SIG-M5 treated with dmso at 0.1 percent for 504 hours (cell line): Measurements from ENCODE around the gene OLAH.
"Not testable (repeated sequence)": the region's sequence is repeated elsewhere in the genome, so short reads cannot be mapped to it uniquely, and the experiment has no call there.

ENCODE experiments used
- DNase-seq: peaks from one replicate; lab custom pipeline; 2025; ENCODE audit not compliant: unreplicated experiment; lab: John Stamatoyannopoulos, UW

The OLAH gene

DNA sequence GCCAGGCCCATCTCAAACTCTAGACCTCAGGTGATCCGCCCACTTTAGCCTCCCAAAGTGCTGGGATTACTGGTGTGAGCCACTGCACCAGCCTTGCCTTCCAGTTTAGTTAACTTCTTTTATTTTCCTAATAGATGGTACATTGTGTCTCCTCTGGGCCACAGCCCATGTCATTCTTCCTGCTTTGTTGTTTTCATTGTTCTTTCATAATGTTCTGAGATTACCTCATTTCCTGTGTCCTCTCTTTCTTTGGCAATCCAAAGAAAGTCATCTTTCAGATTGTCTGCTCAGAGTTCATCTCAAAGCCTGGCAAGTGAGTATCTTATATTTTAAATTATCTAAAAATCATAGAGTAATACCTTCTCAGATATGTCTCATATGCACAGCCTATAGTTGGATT lies at the start of gene OLAH:
OLAH (plus strand) TSS at position 270 of the 400 bp plus-strand sequence. CDS start 3,346 bp downstream, outside the sequence.
- peak; percentile 56 for DNase-seq

DNA sequence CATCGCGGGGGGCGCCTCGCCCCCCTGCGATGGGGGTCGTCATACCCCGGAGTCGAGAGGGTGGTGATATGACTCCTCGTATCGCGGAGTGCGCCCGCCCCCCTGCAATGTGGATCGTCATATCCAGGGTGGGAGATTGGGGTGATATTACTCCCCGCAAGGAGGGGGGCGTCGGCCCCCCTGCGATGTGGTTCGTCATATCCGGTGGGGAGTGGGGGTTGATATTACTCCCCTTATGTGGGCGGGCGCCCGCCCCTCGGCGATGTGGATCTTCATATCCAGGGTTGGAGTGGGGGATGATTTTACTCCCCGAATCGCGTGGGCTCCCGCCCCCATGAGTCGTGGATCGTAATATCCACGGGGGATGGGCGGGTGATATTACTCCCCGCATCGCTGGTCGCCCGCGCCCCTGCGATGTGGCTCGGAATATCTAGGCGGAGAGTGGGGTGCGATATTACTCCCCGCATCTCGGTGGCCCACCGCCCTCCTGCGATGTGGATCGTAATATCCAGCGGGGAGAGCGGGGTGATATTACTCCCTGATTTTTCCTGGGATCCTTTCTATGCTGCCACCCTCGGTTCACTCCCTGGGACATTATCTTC lies 47.7 kb upstream of the OLAH start:
- no peak for DNase-seq

DNA sequence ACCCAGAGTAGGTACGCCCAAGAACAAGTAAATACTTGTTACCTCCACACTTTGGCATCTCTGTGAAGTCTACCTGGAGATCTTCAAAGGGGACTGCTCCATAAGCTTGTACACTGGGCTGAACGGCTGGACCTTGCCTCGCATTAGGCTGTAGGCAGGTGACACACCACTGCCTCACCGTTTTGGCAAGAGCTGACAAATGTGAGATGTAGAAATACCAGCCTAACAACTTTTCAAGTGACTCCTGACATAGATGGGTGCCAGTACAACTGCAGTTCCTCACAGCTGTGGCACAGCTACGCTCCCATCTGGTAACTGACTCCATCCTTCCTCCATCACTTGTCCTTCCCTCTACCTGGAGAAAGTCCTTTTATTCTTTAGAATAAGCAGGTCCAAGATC lies 30.2 kb upstream of the OLAH start:
- peak; percentile 20 for DNase-seq

DNA sequence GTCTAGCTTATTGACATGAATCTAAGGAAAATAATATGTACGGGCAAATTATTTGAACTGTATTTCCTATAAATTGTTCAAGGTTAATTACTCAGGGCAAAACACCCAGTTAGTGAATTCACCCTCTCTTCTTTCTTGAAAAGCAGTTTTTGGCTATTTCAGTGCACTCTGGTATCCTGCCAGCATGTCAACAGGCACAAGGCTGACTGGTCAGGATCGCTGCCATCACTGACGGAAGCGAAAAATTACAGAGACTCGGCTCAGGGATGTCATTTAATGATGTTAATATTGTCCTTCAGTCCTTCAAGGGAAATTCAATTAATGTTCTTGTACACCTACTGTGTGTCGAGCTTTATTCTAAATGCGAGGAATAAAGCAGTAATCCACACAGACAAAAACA lies 28.3 kb upstream of the OLAH start:
- no peak for DNase-seq

DNA sequence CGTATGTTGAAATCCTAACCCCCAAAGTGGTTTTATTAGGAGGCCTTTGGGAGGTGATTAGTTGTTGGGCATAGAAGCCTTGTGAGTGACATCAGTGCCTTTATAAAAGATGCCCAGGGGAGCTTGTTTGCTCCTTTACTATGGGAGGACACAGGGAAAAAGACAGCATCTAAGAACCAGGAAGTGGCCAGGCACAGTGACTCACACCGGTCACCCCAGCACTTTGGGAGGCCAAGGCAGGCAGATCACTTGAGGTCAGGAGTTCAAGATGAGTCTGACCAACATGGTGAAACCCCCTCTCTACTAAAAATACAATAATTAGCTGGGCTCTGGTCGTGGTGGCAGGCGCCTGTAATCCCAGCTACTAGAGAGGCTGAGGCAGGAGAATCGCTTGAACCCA lies 22.8 kb upstream of the OLAH start:
- DNase-seq: not testable (repeated sequence)

DNA sequence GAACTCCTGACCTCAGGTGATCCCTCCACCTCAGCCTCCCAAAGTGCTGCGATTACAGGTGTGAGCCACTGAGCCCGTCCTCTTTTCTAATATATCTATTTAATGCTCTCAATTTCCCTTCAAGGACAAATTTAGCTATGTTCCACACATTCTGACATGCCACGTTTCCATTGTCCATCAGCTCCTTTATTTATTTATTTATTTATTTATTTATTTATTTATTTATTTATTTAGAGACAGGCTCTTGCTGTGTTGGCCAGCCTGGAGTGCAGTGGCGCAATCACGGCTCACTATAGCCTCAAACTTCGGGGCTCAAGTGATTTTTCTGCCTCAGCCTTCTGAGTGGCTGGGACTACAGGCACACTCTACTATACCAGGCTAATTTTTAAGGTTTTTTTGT lies 20.7 kb upstream of the OLAH start:
- DNase-seq: not testable (repeated sequence)

DNA sequence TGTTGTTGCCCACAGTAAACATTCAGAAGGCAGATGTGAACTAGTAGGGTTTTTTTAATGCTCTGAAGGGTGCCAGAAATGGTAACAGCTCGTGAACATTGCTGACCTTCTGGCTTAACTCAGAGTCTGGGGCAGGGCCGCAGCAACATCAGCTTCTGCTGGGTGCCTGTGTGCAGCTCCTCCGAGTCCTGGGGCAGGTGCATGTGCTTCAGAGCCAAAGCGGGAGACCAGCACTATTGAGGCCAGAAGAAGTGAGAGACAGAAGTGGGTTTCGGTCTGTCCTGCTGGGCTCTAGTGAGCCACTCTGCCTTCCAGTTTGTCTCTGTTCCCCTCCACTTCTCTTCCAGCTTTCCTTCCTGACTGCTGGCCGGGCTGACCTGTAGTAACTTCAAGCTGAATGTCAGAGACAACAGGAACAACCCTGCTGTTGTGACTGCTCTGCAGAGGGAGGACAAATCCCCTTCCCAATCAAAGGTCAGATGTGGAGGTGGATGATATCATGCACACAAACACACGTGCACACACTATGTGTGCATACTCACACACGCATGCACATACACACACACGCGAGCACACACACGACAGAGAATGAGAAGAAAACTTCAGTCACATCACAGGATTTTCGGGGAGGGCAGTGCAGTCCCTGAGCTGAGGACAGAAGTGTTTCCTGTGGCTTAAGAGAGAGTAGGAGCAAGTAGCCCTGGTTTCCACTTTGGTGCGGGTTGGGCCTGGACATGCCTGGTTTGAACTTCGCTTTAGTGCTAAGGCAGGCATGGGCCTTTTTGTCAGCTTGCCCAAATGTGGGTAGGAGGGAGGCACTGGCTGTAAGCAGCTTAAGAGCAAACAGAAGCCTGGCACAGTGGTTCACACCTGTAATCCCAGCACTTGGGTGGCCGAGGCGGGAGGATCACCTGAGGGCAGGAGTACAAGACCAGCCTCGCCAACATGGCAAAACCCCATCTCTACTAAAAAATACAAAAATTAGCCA lies 19.4 kb upstream of the OLAH start:
- DNase-seq: not testable (repeated sequence)

DNA sequence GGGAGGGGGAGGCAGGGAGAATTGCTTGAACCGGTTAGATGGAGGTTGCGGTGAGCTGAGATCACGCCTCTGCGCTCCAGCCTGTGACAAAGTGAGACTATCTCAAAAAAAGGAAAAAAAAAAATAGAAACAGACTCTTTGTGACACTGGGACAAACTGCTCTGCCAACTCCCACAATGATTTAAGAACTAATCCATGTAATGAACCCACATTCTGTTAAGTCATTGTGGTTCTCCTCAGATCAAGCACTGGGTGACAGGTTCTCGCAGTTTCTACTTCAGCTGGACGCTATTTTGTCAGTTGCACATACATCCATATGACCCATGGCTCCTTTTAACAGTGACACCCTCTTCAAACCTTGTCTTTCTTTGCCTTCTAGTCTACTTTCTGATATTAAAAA lies 18.7 kb upstream of the OLAH start:
- DNase-seq: not testable (repeated sequence)

DNA sequence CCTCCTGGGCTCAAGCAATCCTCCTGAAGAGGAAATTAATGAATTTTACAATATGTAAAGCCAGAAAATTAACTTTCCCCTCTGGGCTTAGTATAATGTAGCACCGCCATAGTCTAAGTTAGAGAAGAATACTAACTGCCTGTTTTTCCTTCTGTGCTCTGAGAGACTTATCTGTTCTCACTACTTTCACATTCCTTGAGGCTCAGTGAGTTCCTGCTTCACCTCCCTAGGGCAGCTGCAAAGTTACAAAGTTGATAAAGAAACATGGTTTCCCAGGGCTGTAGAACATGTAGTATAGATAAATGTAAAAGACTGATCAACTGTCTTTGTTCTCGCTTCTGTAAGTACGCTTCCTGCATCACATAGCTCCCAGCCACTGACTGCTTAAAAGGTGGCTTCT lies 16.0 kb upstream of the OLAH start:
- DNase-seq: no peak

DNA sequence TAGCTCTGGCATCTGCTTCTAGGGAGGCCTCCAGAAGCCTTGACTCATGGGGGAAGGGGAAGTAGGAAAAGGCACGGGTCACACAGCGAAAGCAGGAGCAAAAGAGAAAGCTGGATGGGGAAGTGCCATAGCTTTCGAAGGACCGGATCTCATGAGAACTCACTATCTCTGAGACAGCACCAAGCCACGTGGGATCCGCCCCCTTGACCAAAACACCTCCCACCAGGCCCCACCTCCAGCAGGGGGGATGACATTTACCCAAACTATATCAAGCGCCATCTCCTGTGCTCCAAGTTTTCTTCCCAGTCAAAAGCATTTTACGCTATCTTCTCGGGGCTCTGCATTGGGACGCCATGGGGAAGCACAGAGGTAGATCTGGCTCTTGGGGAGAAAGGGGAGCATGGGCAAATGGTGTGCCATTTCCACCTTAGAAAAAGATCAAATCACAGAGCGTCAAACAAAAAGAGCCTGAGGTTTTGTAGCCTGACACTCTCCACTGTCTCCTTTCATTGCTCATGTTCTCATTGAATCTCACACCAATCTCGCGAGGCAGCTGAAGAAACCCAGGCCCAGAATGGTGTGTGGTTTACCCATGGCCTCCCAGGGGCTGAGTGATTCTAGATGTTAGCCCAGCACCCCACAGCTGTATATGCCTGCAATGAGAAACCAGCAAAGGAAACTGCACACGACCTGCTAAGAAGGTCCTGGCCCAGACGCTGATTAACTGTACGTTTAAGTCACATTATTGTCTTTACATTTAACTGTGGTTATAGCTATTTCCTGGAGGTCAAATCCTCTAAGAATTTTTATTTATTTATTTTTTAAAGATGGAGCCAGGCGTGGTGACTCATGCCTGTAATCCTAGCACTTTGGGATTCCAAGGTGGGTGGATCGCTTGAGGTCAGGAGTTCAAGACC lies 8.1 kb upstream of the OLAH start:
- DNase-seq: peak; percentile 94

DNA sequence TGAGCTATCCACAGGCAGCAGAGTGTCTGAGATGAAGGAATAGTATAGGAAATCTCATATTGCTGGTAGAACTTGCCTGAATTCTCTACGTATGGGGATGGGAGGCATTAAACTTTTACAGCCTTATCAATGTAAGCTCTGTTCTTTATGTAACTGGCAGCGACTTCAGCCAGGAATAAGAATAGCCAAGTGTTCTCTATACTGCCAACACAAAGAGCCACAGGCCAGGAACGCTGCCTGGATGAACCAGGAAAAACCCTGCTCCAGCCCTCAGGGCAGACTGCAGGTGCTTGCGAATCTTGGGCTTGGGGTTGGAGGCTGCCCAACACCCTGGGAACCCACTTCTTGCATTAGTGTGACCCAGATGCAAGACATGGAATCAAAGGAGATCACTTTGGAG lies 6.1 kb upstream of the OLAH start:
- DNase-seq: no peak

DNA sequence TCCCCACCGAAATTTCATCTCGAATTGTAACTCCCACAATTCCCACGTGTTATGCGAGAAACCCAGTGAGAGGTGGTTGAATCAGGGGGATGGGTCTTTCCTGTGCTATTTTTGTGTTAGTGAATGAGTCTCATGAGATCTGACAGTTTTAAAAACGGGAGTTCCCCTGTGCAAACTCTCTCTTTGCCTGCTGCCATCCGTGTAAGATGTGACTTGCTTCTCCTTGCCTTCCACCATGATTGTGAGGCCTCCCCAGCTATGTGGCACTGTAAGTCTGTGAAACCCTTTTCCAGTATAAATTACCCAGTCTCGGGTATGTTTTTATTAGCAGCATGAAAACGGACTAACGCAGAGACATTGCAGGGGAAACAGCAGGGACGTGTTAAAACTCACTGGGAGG lies 5.3 kb upstream of the OLAH start:
- DNase-seq: no peak

DNA sequence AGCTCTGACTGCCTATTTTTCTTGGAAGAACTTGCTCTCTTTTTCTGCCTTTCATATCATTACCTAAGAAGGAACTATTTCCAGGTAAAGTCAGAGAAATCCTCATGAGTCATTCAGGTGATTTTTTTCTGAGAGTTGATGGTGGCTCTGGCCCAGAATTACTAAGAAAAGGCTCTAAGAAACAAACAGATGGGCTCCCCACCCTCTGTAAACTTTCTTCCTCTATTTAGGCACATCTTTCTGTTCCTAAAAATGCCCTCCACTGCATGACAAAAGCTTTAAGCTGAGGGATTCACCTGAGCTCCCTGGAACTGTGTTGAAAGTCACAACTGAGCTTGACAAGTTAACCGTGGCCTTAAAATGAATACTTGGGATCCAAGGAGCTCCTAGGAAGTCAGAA lies 1.6 kb downstream of the OLAH start:
- DNase-seq: no peak

DNA sequence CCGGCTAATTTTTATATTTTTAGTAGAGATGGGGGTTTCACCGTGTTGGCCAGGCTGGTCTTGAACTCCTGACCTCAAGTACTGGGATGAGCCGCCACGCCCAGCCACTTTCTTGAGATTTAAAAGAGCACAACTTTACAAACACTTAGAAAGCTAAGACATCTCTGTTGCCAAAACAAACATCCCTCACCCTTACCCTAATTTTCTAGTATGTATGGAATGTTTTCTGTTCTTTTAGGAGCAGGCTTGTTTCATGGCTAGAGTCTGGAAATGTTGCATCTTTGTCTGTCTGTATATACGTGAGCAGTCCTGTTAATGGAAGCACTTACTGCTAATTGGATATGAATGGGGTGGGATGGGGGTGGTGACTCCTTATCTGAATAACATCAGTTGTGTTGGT lies 2.9 kb downstream of the OLAH start:
- no peak for DNase-seq

DNA sequence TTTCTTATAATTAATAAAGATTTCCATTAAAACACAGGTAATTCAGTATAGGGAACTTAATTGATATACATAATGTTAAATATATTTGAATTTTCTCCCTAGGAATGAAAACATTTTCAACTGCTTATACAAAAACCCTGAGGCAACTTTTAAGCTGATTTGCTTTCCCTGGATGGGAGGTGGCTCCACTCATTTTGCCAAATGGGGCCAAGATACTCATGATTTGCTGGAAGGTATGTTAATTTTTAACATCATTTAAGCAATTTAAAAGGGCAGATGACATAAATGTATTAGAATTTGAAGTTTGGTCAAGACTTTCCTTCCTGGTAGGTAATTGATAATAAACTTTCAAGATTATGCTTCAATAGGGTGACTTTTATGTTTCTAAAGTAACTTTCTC lies 5.8 kb downstream of the OLAH start:
- DNase-seq: no peak

DNA sequence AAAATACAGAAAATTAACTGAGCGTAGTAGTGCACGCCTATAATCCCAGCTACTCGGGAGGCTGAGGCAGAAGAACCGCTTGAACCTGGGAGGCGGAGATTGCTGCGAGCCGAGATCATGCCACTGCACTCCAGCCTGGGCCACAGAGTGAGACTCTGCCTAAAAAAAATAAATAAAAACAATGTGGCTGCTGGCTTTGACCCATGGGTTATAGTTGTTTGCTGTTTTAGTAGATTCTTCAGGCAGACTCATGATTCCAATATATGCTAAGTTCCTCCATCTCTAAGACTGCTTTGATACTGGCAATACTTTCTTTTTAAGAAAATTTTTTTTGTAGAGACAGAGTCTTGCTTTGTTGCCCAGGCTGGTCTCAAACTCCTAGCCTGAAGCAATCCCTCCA lies 8.4 kb downstream of the OLAH start:
- DNase-seq: no peak

DNA sequence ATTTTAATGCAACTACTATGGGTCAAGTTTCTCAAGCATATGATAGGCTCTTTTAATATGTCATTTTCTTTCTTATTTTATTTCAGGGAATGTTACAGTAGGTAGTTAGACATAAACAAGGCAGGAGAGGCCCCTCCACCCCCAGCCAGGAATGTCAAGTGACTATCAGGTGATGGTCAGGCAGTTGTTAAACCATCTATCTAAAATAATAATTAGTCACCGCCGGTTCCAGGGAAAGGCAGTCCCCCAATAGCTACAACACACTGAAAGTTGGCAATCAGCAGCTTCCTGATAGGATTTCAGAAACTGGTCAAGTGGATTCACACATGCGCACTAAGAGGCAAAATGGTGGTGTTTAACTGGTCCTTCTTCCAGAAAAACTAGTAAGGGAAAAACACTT lies 9.3 kb downstream of the OLAH start:
- no peak for DNase-seq

DNA sequence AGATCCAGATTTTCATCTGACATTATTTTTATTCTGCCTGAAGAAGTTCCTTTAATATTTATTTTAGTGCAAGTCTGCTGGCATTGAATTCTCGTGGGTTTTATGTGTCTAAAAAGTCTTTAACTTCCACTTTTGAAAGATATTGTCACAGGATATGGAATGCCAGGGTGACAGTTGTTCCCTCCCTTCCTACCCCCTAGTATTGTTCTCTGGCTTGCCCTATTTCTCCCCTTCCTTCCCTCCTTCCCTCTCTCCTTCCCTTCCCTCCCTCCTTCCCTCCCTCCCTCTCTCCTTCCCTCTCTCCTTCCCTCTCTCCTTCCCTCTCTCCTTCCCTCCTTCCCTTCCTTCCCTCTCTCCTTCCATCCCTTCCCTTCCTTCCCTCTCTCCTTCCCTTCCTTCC lies 14.9 kb downstream of the OLAH start:
- DNase-seq: no peak

DNA sequence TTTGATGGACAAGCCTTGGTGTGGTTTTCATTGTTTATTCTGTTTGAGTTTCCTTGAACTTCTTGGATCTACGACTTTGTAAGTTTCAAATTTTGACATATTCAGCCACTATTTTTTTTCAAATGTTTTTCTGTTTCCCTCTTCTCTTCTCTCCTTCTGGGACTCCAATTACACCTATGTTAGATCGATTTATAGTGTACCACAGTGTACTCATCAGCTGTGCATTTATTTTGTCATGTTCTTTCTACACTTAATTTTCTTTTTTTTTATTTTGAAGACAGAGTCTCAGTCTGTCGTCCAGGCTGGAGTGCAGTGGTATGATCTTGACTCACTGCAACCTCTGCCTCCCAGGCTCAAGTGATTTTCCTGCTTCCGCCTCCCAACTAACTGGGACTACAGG lies 16.2 kb downstream of the OLAH start:
- DNase-seq: no peak

DNA sequence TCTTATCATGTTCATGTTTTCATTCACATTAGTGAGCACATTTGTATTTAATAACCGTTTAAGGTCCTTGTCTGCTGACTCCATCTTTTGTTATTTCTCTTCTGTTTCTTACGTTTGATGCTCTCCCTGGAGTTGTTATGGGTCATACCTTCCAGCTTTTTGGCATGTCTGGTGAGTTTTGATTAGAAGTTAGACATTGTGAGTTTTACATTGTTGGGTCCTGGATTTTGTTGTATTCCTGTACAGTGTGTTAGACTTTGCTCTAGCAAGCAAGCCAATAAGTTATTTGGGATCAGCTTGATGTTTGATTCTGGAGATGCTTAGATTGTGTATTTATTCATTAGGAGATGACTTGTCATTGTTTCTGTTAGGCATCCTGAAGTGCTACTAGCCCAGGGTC lies 16.9 kb downstream of the OLAH start:
- DNase-seq: no peak

DNA sequence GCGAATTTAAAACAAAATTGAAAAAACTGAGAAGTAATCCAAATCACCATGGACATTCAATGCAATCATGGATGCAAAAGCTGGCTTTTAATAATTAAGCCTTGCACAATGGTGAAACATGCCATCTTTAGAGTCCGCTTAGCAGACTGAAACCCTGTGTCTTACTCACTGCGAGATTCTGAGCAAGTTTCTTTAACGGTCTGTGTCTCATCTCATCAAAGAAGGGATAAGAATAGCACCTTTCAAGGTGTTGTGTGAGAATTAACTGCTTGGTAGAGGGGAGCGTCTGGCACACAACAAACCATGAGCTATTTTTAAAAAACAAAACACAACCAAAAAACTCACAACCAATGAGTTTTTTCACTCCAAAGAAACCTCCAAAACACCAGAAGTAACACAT lies 23.4 kb downstream of the OLAH start:
- DNase-seq: no peak
